ENCODE results near the gene FKBP2. TPM values are rescaled to one million over a fixed set of nuclear protein-coding genes. Genes with fewer than 3 reads are reported as not detected.

Gene FKBP2
- total RNA-seq, 3 donors from 2014 or later = 67.5 to 91.0 (median 75.8) TPM

GRCh38 chr11:64275031-64275800, 34.3 kb downstream of the FKBP2 start:
- ATAC-seq = no peak
- no peak for TF ChIP-seq CTCF (IDR thresholded peaks at IDR 0.05)
- H3K36me3 ChIP-seq (ENCODE audit: low read depth) = no peaks in the 10 kb centered on the region
- intact Hi-C loops (cut with DNase I, micrococcal nuclease) = no loop called here
- DNase-seq = peak in 1 of 3 donors; percentile 47
- peaks cover 33% of the 10 kb centered on the region for H3K4me1 ChIP-seq (ENCODE audit: low read depth)
- no peak overlapping the region for H3K4me3 ChIP-seq
- no peaks in the 10 kb centered on the region for H3K9me3 ChIP-seq

GRCh38 chr11:64275841-64276240, 34.9 kb downstream of the FKBP2 start:
- Histone ChIP-seq H3K4me3 (no peak overlapping the region), H3K4me1 (ENCODE audit: low read depth) (peaks cover 33% of the 10 kb centered on the region), H3K36me3 (ENCODE audit: low read depth) (no peaks in the 10 kb centered on the region), H3K9me3 (no peaks in the 10 kb centered on the region)
- ATAC-seq = no peak
- intact Hi-C loops (cut with DNase I, micrococcal nuclease) = no loop called here
- no peak for TF ChIP-seq CTCF (IDR thresholded peaks at IDR 0.05)
- no peak for DNase-seq

GRCh38 chr11:64276653-64277431, 35.9 kb downstream of the FKBP2 start:
- TF ChIP-seq CTCF (IDR thresholded peaks at IDR 0.05) = no peak
- intact Hi-C loops (cut with DNase I, micrococcal nuclease) = no loop called here
- Histone ChIP-seq H3K36me3 (ENCODE audit: low read depth) (no peaks in the 10 kb centered on the region), H3K9me3 (no peaks in the 10 kb centered on the region), H3K4me3 (no peak overlapping the region), H3K4me1 (ENCODE audit: low read depth) (peaks cover 31% of the 10 kb centered on the region)
- DNase-seq = peak; percentile 77 to 80 (median 78)
- peak; percentile 72 for ATAC-seq

- no peak for TF ChIP-seq CTCF (IDR thresholded peaks at IDR 0.05)
- no peaks in the 10 kb centered on the region for H3K9me3 ChIP-seq
- ATAC-seq = no peak
- DNase-seq = peak in 1 of 3 donors; percentile 41
- H3K4me3 ChIP-seq = no peak overlapping the region
- no peaks in the 10 kb centered on the region for H3K36me3 ChIP-seq (ENCODE audit: low read depth)
- intact Hi-C loops (cut with DNase I, micrococcal nuclease) = no loop called here
- peaks cover 30% of the 10 kb centered on the region for H3K4me1 ChIP-seq (ENCODE audit: low read depth)
These were observed 37.8 kb downstream of the FKBP2 start for GRCh38 chr11:64278576-64279190.

GRCh38 chr11:64281957-64282770, 41.3 kb downstream of the FKBP2 start:
- peak in 1 of 3 donors; percentile 43 for DNase-seq
- no peak for ATAC-seq
- Histone ChIP-seq H3K36me3 (ENCODE audit: low read depth) (no peaks in the 10 kb centered on the region), H3K4me3 (no peak overlapping the region), H3K9me3 (no peaks in the 10 kb centered on the region), H3K4me1 (ENCODE audit: low read depth) (peaks cover 30% of the 10 kb centered on the region)
- intact Hi-C loops (cut with DNase I, micrococcal nuclease) = no loop called here
- TF ChIP-seq CTCF (IDR thresholded peaks at IDR 0.05) = no peak

Measured in mucosa of descending colon (tissue), 3 donors.